Right renal cortex interstitium (tissue), 3 donors: Measurements from ENCODE around the gene AHSG. TPM values are rescaled to one million over a fixed set of nuclear protein-coding genes. Genes with fewer than 3 reads are reported as not detected.
"Not testable (repeated sequence)": the region's sequence is repeated elsewhere in the genome, so short reads cannot be mapped to it uniquely, and the experiment has no call there.

Experiments used
- DNase-seq, 3 donors: peaks; one replicate each; pipeline ENCODE4 v3.0.0-alpha.2; 2013; ENCODE audit warnings: low read depth in 3 of 3, low spot score in 2 of 3
- polyA plus RNA-seq, 3 donors: library from polyadenylated mRNA; unstranded; fragments of 120-200 nt; gene quantifications; one replicate each; pipeline ENCODE4 v1.2.1, GENCODE V29; 2013; ENCODE audit not compliant: insufficient read length in 3 of 3

The AHSG gene
- 1 to 10 TPM in 2 of 3 donors, under 1 TPM in 1; 0.69 to 2.7 (median 1.0) TPM for polyA plus RNA-seq

GRCh38 chr3:186612721-186613636, at the start of gene AHSG:
Gene AHSG (plus strand): TSS chr3:186613060. CDS start chr3:186613142, 82 bp downstream.
- DNase-seq = no peak

DNA sequence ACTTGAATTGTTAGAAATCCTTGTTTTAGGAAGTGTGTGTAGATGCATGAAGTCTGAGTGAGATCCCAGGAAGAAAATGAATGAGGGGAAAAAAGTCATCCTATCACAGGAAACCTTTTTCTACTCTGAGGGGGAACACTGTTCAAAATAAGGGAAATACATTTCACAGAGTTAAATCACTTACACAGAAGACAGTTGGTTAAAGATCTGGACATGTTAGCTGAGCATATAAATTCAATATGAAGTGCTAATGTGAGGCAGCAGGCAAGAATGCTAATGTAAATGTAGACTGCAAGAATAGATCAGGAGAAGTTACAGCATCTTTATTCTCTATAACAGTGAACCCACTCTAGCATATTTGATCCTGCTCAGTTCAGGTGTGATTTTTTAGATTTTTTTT, 48.3 kb upstream of the AHSG start:
- no peak for DNase-seq

DNA sequence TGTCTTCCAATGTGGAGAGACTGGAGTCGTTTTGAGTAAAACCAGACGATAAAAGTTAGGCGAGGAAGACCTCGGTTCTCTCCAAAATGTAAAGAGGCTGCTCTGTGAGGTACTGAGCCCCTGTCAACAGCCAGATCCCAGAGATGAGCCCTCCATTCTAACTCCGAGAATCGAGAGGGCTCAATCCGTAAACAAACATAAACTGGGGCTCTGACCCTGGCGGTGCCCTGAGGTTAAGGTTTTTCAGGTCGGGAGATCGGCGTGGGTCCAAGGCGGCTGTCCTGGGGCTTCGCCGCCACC, 46.1 kb upstream of the AHSG start:
- DNase-seq = peak in 1 of 3 donors; percentile 5

DNA sequence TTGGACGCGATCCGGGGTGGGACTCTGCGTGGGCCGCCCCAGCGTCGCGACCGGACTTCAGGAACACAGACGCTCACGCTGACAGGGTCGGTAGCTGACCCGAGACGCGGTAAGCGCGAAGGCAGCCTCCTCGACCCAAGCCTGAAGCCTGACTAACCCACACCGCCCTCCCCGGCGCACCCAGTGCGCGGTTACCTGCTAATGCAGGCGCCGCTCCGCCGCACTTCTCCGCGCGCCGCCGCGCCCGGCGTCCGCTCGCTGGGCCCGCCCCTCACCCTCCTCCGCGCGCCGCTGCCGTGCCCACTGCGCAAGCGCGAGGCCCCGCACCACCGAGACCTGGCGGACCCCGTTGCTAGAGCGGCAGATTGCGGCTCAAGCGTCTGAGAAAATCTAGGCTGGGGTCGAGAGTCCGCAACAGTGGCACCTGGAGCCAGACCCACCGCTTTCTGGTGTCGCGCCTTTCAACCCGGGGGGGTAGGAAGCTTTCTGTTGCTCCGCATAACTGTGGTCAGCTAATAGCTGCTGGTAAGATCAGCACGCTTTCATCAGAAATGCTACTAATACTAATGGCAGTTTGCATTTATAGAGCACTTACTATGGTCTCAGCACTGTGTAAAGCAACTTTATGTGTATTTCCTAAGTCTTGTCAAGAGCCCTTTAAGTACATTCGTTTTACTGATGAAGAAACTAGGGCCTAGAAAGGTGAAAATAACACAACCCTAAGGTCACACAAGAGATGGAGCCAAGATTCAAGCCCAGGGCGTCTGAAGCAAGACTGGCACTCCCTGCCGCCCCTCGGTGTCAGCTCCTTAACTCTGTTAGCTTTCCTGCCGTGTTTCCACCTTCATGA, 45.6 kb upstream of the AHSG start, which contains the start of gene TBCCD1:
TSS of gene TBCCD1 (minus strand) at position 268 of the 850 bp plus-strand sequence. CDS start 3,010 bp downstream, outside the sequence.
- DNase-seq = peak; percentile 86 to 88 (median 87)

DNA sequence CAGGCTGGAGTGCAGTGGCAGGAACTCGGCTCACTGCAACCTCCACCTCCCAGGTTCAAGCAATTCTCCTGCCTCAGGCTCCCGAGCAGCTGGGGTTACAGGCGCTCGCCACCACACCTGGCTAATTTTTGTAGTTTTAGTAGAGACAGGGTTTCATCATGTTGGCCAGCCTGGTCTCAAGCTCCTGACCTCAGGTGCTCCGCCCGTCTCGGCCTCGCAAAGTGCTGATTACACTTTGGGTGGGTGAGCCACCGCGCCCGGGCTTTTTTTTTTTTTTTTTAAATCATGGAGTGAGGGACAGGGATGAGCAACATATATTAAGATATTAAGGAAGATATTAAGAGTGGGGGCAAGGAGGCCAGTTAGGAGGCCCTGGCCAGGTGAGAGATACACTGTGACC, 43.5 kb upstream of the AHSG start:
- DNase-seq = not testable (repeated sequence)

- no peak for DNase-seq
These were observed 43.1 kb upstream of the AHSG start for GRCh38 chr3:186569779-186570095.

- DNase-seq = peak; percentile 95 to 99 (median 98)
These were observed 42.5 kb upstream of the AHSG start, which contains the start of gene DNAJB11 for GRCh38 chr3:186570096-186570940. Gene DNAJB11 (plus strand): TSS chr3:186570720. CDS start chr3:186570898, 178 bp downstream.

DNA sequence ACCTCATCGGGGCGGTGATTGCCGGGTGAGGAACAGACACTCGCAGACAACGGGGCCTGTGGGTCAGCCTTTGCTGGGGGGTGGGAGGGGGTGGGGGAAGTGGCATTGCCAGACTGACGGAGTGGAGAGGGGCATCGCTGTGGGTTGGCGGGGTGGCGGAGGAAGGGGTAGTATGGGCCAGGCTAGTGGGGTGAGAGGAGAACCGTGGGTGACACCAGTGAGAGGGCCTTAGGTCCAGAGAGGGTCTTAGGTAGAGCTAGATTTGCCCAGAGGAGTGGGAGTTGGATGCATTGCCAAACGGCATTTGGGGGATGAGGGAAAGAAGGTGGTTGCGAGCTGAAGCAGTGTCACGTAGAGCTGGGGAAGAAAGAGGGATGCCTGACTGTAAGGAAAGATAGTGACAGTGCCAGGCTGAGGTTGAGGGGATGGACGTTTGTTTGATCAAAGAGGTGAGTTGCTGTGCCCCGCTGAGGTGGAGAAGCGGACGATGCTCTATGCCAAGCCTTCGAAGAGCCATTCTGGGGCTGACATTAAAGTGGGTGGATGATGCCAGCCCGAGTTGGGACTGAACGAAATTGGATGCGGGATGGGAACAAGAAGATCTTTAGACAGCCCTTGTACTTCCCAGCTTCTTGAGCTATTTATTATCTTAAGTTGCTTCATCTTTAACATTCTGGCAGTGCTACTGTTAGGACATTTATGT, 41.8 kb upstream of the AHSG start:
- DNase-seq = no peak

DNA sequence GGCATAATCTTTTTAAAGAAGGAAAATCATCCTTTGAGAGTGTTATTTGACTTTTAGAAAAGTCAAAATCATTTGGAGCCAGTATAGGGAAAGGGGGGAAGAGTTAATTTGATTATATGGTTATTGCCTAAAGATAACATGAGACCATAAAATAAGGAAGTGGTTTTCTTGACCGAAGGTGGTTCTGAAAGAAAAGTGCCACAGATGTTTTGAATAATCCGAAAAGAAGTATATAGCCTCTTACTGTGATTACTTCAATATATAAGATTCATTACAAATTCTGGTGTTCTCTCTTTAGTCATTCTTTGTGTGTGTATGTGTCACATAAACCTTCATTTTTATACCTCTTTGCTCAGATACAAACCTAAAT, 41.2 kb upstream of the AHSG start:
- DNase-seq = no peak

GRCh38 chr3:186577521-186577920, 35.3 kb upstream of the AHSG start:
- DNase-seq = no peak

GRCh38 chr3:186580785-186581184, 32.1 kb upstream of the AHSG start:
- DNase-seq = no peak

GRCh38 chr3:186582541-186582940, 30.3 kb upstream of the AHSG start:
- DNase-seq = no peak

- no peak for DNase-seq
These were observed 29.0 kb upstream of the AHSG start for GRCh38 chr3:186583831-186584230.

DNA sequence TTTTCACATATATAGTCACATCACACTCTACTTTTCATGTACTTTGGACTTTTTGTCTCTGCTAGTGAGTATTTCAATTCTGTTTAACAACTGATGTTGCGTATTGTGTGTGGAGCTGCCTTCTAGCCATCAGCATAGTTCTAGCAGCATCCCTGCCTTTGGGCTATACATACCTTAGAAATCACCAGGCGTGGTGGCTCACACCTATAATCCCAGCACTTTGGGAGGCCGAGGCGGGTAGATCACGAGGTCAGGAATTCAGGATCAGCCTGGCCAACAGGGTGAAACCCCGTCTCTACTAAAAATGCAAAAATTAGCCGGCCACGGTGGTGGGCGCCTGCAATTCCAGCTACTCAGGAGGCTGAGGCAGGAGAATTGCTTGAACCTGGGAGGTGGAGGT, 26.6 kb upstream of the AHSG start:
- DNase-seq = not testable (repeated sequence)

DNA sequence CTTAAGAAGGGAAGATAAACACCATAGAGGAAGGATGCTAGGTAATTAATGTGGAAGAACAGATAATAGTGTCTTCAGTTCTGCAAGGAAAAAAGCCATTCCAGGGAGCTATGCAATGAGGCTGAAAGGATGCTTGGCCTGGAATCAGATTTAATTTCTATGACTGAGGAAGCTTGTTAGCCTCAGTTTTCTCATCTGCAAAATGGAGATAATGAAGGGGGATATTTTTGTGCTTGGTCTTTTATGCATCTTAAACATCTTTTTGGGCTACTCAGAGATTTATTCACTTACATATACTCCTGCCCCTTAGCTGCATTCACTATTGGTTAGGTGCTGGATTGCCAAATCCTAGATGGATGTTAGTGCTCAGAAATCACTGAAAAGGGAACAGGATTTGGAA, 25.7 kb upstream of the AHSG start:
- no peak for DNase-seq

GRCh38 chr3:186588632-186589031, 24.2 kb upstream of the AHSG start:
- no peak for DNase-seq

DNA sequence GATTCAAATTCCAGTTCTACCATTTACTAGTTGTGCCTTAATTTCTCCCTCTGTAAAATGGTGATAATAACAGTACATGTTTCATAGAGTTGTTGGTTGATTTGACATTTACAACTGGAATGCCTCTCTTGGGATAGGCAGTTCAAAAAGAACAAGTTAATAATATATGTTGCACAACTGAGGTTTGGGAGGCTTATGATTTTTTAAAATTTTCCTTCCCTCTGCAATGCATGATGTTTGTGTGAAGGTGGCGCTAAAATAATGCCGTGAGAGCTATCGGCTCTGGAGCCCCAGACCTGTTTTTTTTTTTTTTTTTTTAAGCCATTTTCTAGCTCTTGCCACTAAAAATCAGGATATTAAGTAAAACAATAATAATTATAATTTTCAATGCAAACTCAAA, 23.7 kb upstream of the AHSG start:
- no peak for DNase-seq

GRCh38 chr3:186589856-186590579, 22.8 kb upstream of the AHSG start:
- no peak for DNase-seq

GRCh38 chr3:186590580-186591295, 22.1 kb upstream of the AHSG start:
- no peak for DNase-seq
